Progenitor cell of endocrine pancreas (in vitro differentiated cells): ENCODE results near the gene SOS2. TPM values are rescaled to one million over a fixed set of nuclear protein-coding genes. Genes with fewer than 3 reads are reported as not detected.

ENCODE experiments used
- DNase-seq: peaks from one replicate; pipeline ENCODE4 v3.0.0; 2021; ENCODE audit warnings: low spot score; ENCODE audit not compliant: unreplicated experiment
- H3K27ac Mint-ChIP-seq: 2 replicates; pipeline ENCODE4 v1.8.0; 2021; ENCODE audit warnings: mild to moderate bottlenecking, moderate library complexity, mixed read lengths
- H3K27me3 Mint-ChIP-seq: 2 replicates; pipeline ENCODE4 v1.8.0; 2021; ENCODE audit warnings: mixed read lengths
- H3K36me3 Mint-ChIP-seq: 2 replicates; pipeline ENCODE4 v1.8.0; 2022; ENCODE audit warnings: mixed read lengths; ENCODE audit not compliant: insufficient read depth
- H3K4me1 Mint-ChIP-seq: 2 replicates; pipeline ENCODE4 v1.8.0; 2021; ENCODE audit warnings: low read depth, mixed read lengths
- H3K4me3 Mint-ChIP-seq: 2 replicates; pipeline ENCODE4 v1.8.0; 2021; ENCODE audit warnings: low read depth, mild to moderate bottlenecking, moderate library complexity, mixed read lengths
- H3K9me3 Mint-ChIP-seq: 2 replicates; pipeline ENCODE4 v1.8.0; 2021; ENCODE audit warnings: low read depth, mixed read lengths
- total RNA-seq: library from RNA; stranded (reverse); gene quantifications from 2 replicates; pipeline ENCODE4 v1.2.1, GENCODE V29; 2021
- TF ChIP-seq, protein P1 (sequence below): fragments of 200-600 bp; sonication (generic); IDR thresholded peaks from one replicate; pipeline ENCODE4 v1.5.0; 2021; ENCODE audit warnings: antibody characterized with exemption, mild to moderate bottlenecking; ENCODE audit not compliant: unreplicated experiment

The SOS2 gene
- total RNA-seq, 1 donor from 2014 or later, result 35.7 TPM

DNA sequence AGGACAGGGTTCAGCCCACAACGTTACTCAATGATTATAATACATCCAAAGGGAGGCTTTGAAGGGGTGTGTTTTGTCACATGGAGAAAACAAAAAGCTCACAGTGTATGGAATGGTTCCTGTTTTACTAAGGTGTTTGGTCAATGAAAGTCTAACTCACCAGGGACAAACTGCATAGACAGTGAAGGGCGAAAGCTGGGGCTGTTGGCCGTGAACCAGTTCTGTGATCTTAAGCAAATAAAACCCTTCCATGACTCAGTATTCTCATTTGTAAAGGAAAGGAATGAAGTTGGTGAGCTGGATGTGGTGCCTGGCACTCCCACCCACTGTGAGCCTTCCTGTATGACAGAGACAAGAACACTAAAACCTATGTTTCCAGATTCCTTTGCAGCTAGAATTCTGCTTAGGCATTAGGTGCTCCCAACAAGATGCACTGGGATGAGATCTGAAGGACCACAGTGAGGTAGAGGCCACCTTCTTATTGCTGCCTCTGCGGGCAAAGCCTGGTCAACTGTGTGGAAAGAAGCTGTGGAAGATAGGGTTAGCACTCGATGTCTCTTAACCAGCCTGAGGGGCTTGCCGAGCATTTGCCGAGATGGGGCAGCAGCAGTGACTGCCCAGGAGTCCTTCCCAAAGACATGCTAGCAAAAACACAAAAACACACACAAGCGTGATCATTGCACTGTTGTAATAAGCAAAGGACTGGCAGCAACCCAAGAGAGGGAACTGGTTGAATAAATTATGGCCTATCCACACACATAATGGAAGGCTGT is 163.5 kb downstream of the SOS2 start:
- H3K27ac Mint-ChIP-seq, result no peak overlapping the region
- peaks cover 5% of the 10 kb centered on the region for H3K4me1 Mint-ChIP-seq

More for the DNA sequence above, 163.5 kb downstream of the SOS2 start:
- Mint-ChIP-seq H3K4me3 (no peak overlapping the region), H3K9me3 (peaks cover under 1% of the 10 kb centered on the region), H3K27me3 (peaks cover 4% of the 10 kb centered on the region), H3K36me3 (peaks cover 2% of the 10 kb centered on the region)
- no peak for DNase-seq
- TF ChIP-seq, protein P1, sequence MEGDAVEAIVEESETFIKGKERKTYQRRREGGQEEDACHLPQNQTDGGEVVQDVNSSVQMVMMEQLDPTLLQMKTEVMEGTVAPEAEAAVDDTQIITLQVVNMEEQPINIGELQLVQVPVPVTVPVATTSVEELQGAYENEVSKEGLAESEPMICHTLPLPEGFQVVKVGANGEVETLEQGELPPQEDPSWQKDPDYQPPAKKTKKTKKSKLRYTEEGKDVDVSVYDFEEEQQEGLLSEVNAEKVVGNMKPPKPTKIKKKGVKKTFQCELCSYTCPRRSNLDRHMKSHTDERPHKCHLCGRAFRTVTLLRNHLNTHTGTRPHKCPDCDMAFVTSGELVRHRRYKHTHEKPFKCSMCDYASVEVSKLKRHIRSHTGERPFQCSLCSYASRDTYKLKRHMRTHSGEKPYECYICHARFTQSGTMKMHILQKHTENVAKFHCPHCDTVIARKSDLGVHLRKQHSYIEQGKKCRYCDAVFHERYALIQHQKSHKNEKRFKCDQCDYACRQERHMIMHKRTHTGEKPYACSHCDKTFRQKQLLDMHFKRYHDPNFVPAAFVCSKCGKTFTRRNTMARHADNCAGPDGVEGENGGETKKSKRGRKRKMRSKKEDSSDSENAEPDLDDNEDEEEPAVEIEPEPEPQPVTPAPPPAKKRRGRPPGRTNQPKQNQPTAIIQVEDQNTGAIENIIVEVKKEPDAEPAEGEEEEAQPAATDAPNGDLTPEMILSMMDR, result no peak

Other genes starting within 250 kb of the SOS2 start
- 11.9 and 14.6 TPM in 2 replicates for gene VCPKMT, start 115.0 kb downstream of the SOS2 start, total RNA-seq
- 13.1 and 14.4 TPM in 2 replicates for gene L2HGDH, start 80.7 kb upstream of the SOS2 start, total RNA-seq
- gene DMAC2L, start 80.7 kb upstream of the SOS2 start, total RNA-seq, result 19.6 and 21.7 TPM in 2 replicates
- gene CDKL1, start 165.3 kb upstream of the SOS2 start, total RNA-seq, result 1.3 and 1.5 TPM in 2 replicates